Pons (tissue), 1 donor: ENCODE results near the gene HES7.

Source experiments
- DNase-seq: peaks from one replicate; pipeline ENCODE4 v3.0.0-alpha.2; 2016; ENCODE audit warnings: low spot score

Gene HES7

GRCh38 chr17:8142887-8143580, 19.1 kb upstream of the HES7 start:
- no peak for DNase-seq

GRCh38 chr17:8142158-8142886, 18.4 kb upstream of the HES7 start:
- no peak for DNase-seq

- DNase-seq = no peak
These were observed 17.8 kb upstream of the HES7 start for GRCh38 chr17:8141741-8142140.

GRCh38 chr17:8141045-8141444, 17.1 kb upstream of the HES7 start:
- no peak for DNase-seq

GRCh38 chr17:8140065-8141029, 16.4 kb upstream of the HES7 start:
- no peak for DNase-seq

GRCh38 chr17:8138672-8139371, 14.9 kb upstream of the HES7 start:
- DNase-seq = peak; percentile 94

- no peak for DNase-seq
These were observed 14.4 kb upstream of the HES7 start for GRCh38 chr17:8138374-8138671.

- DNase-seq = no peak
These were observed 13.9 kb upstream of the HES7 start for GRCh38 chr17:8137645-8138373.

GRCh38 chr17:8133941-8134340, 10.0 kb upstream of the HES7 start:
- no peak for DNase-seq

- no peak for DNase-seq
These were observed 9.5 kb upstream of the HES7 start for GRCh38 chr17:8133399-8133798.

- no peak for DNase-seq
These were observed 8.0 kb upstream of the HES7 start for GRCh38 chr17:8131844-8132441.

GRCh38 chr17:8128125-8128784, 4.3 kb upstream of the HES7 start:
- no peak for DNase-seq

GRCh38 chr17:8126491-8127066, 2.7 kb upstream of the HES7 start:
- DNase-seq = no peak

- no peak for DNase-seq
These were observed 2.1 kb upstream of the HES7 start for GRCh38 chr17:8125947-8126490.

GRCh38 chr17:8125154-8125946, 1.4 kb upstream of the HES7 start:
- peak; percentile 73 for DNase-seq

GRCh38 chr17:8124350-8125153, 646 bp upstream of the HES7 start:
- no peak for DNase-seq

- no peak for DNase-seq
These were observed 797 bp downstream of the HES7 start for GRCh38 chr17:8122924-8123694.
